NCI-H1105 treated with DMSO at 0.1 percent for 48 hours (cell line): ENCODE results near the gene RTN4IP1.
A peak's percentile ranks its signal among the peaks of the same experiment; 100 is the strongest.
"Not testable (repeated sequence)": the region's sequence is repeated elsewhere in the genome, so short reads cannot be mapped to it uniquely, and the experiment has no call there.

ENCODE experiments used
- DNase-seq: peaks from one replicate; lab custom pipeline; 2025; lab: John Stamatoyannopoulos, UW

The RTN4IP1 gene

GRCh38 chr6:106627760-106628159 is 1.5 kb downstream of the RTN4IP1 start:
- DNase-seq = not testable (repeated sequence)

- DNase-seq = no peak
Observed at GRCh38 chr6:106626485-106626884, 2.8 kb downstream of the RTN4IP1 start.

GRCh38 chr6:106623039-106623438 is 6.3 kb downstream of the RTN4IP1 start:
- no peak for DNase-seq

DNA sequence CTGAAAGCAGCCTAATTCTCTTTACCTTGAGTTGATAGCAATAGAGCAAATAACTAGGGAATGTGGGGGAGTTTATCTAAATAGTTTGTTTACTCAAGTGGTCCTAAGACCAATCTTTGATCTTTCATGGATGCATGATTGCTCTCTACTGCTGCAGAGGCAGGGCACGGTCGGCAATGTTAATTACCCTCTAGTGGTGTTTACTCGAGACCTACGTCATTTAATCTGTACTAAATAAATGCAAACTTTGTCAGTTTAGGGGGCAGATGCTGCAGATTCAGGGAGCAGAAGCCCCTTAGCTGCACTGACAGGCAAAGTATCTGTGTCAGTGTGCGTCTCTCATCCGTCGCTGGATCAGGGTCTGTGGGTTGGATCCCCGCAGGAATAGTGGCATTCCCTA is 6.9 kb downstream of the RTN4IP1 start:
- DNase-seq = no peak

DNA sequence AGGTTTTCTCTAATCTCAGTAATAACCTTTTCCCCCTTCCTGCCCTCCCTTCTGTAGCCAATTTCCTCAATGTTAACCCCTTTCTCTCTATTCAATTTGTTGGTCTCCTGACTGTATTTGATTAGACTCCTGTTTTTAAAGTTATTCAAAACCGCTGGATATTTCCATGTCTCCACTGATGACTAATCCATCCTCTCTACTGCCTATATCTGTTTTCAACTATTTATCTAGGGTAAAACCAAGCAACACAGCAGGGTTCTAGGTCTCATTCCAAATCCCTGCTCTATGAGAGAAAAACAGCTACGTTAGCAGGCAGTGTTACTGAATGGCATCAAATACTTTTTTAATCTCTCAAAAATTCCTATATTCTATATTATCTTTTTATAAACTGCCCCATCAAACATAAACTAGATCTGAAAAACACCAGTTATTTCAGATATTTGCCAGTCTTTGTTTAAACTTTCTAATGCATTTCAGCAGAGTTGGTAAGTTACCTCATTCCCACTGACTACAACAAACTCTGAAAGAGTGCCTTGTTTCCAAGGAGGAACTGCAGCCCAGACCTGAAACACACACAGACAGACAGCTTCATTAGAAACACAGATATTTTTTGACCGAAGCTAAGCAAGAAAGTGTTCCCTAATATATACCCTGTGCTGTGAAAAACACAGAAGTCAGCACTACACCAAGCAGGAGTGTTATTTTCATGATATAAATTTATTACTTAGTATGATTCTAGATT is 8.2 kb downstream of the RTN4IP1 start:
- no peak for DNase-seq

- no peak for DNase-seq
Observed at GRCh38 chr6:106619223-106619622, 10.1 kb downstream of the RTN4IP1 start.

GRCh38 chr6:106618324-106618723 is 11.0 kb downstream of the RTN4IP1 start:
- DNase-seq = no peak

DNA sequence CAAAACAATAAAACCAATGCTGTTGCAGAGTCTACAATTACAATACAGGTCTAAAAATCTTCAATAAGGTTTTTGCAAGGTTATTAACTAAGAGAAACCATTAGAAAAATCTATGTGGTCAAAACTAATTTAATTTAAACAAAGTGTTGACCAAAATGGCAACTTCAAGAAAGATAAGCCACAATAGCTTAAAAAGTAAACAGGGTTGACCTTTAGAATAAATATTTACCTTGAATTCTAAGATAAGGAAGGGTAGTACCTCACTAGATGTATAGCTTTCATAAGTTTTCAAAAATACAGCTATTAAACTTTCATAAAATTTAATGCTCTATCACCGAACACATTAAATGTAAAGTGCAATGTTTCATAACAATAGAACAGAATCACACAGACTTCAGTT is 11.4 kb downstream of the RTN4IP1 start:
- no peak for DNase-seq

GRCh38 chr6:106617302-106617701 is 12.0 kb downstream of the RTN4IP1 start:
- DNase-seq = no peak

- DNase-seq = no peak
Observed at GRCh38 chr6:106614592-106615257, 14.6 kb downstream of the RTN4IP1 start.

DNA sequence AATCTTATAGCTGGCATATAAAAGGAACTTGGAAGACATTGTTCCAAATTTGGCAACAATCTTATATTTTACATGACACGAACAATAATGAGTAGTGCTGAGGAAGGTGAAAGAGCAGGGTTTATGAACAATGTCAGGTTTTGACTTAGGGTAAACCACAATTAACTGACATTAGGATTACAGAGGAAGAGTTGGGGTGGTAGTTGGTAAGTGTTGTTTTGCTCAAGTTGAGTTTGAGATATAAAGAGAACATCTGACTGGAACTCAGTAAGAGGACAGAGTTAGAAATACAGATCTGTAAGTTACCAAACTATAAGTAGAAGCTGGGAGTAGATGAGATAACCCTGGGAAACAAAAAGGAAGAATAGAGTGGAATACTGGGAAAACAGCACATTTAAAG is 15.1 kb downstream of the RTN4IP1 start:
- no peak for DNase-seq

DNA sequence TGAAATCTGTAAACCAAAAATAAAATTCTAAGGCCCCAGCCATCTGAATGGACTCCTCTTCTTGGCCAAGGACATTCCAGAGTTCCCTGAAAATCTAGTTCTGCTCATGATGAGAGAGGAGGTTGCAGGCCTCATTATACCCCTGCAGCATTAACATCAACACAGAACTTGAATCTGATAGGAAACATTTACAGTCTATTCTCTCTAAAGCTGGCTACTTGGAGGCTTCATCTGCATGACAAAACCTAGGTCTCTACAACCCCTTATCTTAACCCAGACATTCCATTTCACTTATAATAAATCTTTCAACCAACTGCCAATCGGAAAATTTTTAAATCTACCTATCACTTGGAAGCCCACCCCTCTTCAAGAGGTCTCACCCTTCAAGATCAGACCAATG is 15.7 kb downstream of the RTN4IP1 start:
- DNase-seq = no peak

DNA sequence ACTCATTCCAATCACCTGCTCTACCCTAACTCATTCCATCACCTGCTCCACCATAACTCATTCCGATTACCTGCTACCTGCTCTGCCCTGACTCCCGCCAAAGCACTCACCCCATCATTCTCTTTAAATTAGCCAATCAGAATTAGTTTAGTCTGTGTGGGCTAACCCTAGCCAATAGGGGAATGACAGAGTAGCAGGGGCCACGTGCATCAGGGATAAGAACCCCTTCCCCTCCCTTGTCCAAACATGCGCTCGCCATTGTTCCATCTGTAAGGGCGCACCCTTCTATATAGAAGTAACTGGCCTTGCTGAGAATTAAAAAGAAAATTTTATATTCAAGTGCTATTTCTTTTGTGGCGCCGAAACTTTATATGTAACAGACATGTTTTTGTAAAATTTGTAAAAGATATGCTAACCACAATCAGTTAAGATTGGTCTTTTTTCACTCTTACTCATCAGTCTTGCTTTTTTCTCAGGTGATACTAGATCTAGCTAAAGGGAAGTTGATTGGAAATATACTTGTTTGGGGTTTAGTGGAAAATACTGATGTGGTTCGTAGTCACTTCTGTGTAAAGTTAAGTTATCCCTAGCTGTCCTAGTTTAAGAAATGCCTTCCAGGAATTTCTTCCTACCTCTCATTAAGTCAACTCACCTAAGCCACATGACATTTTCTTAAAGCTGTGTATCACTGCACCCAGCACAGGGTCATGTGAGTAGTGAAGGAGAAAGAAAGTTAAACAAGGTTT is 16.5 kb downstream of the RTN4IP1 start:
- DNase-seq = no peak

- no peak for DNase-seq
Observed at GRCh38 chr6:106611030-106611429, 18.3 kb downstream of the RTN4IP1 start.

DNA sequence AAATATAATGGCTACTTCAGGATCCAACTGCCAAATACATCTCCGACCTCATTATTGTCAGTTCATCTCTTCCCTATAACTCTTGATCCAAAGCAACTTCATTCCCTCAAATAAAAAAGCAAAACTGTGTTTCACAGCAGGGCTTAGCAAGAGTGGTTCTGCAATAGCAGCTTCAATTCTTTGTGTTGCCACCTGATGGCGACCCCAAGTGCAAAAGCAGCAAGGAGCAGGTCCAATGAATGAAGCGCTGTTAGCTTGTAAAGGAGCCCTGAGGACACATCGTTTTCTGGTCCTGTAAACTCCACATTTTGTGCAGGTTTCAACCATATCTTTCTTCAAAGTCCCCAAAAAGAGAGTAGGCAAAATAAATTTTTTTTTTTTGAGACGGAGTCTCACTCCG is 19.6 kb downstream of the RTN4IP1 start:
- peak; percentile 29 for DNase-seq

GRCh38 chr6:106608080-106608668 is 21.1 kb downstream of the RTN4IP1 start:
- peak; percentile 55 for DNase-seq

GRCh38 chr6:106600329-106600728 is 29.0 kb downstream of the RTN4IP1 start:
- DNase-seq = no peak

- DNase-seq = no peak
Observed at GRCh38 chr6:106599440-106599839, 29.9 kb downstream of the RTN4IP1 start.

DNA sequence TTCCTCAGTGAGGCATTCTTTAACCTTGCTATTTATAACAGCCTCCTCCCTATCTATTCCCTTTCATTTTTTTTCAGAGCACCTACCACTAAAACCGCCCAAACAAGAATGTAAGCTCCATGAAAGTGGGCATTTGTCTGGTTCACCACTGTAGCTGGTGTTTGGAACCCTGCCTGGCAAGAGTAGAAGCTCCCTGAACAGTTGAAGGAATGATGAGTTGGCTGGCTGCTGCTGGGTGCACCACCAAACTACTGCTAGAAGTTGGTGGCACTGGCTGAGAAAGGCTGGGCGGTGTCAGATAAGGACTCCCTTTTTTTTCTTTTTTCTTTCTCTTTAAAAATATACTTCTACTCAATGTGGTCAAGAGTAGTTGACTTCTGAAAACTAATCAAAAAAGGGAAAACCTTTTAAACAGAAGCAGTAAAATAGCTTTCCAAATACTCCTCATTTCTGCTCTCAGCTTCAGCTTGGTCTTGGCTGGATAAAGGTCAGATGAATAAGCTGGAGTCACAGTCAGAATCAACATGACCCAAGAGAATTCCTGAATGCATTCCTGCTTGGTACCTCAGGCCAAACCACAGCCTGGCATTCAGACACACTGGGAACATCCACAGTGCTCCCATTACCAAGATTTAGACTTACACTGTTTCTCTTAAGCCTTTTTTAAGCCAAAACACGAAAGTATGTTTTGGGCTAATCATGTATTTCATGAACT is 38.0 kb downstream of the RTN4IP1 start:
- no peak for DNase-seq

DNA sequence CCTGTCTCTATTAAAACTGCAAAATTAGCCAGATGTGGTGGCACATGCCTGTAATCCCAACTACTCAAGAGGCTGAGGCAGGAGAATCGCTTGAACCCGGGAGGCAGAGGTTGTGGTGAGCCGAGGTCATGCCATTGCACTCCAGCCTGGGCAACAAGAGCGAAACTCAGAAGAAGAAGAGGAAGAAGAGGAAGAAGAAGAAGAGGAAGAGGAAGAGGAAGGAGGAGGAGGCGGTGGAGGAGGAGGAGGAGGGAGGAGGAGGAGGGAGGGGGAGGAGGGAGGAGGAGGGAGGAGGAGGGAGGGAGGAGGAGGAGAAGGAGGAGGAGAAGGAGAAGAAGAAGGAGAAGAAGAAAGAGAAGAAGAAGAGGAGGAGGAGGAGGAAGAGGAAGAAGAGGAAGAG is 40.4 kb downstream of the RTN4IP1 start:
- not testable (repeated sequence) for DNase-seq

DNA sequence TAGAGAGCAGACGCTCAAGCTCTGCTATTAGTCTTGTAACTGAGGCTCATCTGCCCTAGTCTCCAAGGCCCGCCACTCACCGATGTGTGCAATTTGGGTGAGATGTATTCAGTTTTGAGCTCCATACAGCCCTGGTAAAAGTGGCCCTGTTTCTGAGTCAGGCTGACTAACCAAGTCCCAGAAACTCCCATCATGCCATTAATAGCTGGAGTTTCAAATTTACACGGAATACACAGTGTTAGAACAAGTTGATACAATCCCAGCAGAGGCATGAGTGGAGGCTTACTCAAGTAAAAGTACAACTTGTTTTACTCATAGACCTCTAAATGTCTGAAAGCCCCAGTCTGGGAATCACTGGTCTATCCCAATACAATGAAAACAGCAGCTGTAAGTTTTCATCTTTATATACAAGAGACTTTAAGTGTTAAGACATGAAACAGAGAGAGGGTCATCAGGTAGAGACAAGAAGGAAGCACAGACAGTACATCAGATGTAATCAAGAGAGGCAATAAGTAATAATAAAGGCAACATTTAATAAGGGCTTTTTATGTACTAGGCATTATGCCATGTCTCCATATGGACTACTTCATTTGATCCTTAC is 42.4 kb downstream of the RTN4IP1 start:
- DNase-seq = no peak

GRCh38 chr6:106581468-106581867 is 47.8 kb downstream of the RTN4IP1 start:
- no peak for DNase-seq
